Left ventricle myocardium inferior (tissue), 1 donor: ENCODE results near the gene LEMD1. TPM values are rescaled to one million over a fixed set of nuclear protein-coding genes. Genes with fewer than 3 reads are reported as not detected.

ENCODE experiments used
- DNase-seq: peaks from one replicate; pipeline ENCODE4 v3.0.0-alpha.2; 2020
- H3K27ac ChIP-seq: fragments of 200-600 bp; replicated peaks from 2 replicates; pipeline ENCODE4 v1.8.0; 2021
- H3K27me3 ChIP-seq: fragments of 200-600 bp; 2 replicates; pipeline ENCODE4 v1.8.0; 2021; ENCODE audit warnings: low read depth
- H3K36me3 ChIP-seq: fragments of 200-600 bp; 2 replicates; pipeline ENCODE4 v1.8.0; 2021
- H3K4me1 ChIP-seq: fragments of 200-600 bp; 2 replicates; pipeline ENCODE4 v1.8.0; 2021
- H3K4me3 ChIP-seq: fragments of 200-600 bp; 2 replicates; pipeline ENCODE4 v1.8.0; 2021; ENCODE audit warnings: mild to moderate bottlenecking, moderate library complexity
- H3K9me3 ChIP-seq: fragments of 200-600 bp; replicated peaks from 2 replicates; pipeline ENCODE4 v1.8.0; 2021
- CTCF ChIP-seq: fragments of 200-600 bp; IDR thresholded peaks from 2 replicates; pipeline ENCODE4 v1.8.0; 2021; ENCODE audit warnings: antibody characterized with exemption, mild to moderate bottlenecking, borderline replicate concordance
- intact Hi-C: fragments of 100-400 bp; cut with micrococcal nuclease; formaldehyde crosslinking; loops from one replicate; pipeline ENCODE4 v1.11.0; 2022
- total RNA-seq: library from RNA; stranded (reverse); fragmentation: NEBNext Ultra II Directional; extraction: Animal tissue kit (Norgen Biotek cat#: 25700); gene quantifications from one replicate; pipeline ENCODE4 v1.2.1, GENCODE V29; 2021
- donor health status: DM: no; HTN: yes; CAD: no; lungs with severe emphysema.

The LEMD1 gene
- total RNA-seq, 1 donor from 2014 or later: not detected

- peaks cover 94% of the 10 kb centered on the region for H3K27me3 ChIP-seq
- intact Hi-C loops: no loop called here
- H3K4me3 ChIP-seq: no peak overlapping the region
- H3K4me1 ChIP-seq: peaks cover 35% of the 10 kb centered on the region
- no peaks in the 10 kb centered on the region for H3K36me3 ChIP-seq
- TF ChIP-seq CTCF: no peak
- DNase-seq: no peak
- H3K9me3 ChIP-seq: no peaks in the 10 kb centered on the region
- no peak overlapping the region for H3K27ac ChIP-seq
These were observed 31.1 kb upstream of the LEMD1 start for GRCh38 chr1:205452933-205453332.

GRCh38 chr1:205452364-205452763 is 30.5 kb upstream of the LEMD1 start:
- Histone ChIP-seq H3K27ac (no peak overlapping the region), H3K27me3 (peaks cover 89% of the 10 kb centered on the region), H3K36me3 (no peaks in the 10 kb centered on the region), H3K9me3 (no peaks in the 10 kb centered on the region), H3K4me1 (peaks cover 40% of the 10 kb centered on the region), H3K4me3 (no peak overlapping the region)
- no peak for TF ChIP-seq CTCF
- DNase-seq: no peak
- intact Hi-C loops: no loop called here

DNA sequence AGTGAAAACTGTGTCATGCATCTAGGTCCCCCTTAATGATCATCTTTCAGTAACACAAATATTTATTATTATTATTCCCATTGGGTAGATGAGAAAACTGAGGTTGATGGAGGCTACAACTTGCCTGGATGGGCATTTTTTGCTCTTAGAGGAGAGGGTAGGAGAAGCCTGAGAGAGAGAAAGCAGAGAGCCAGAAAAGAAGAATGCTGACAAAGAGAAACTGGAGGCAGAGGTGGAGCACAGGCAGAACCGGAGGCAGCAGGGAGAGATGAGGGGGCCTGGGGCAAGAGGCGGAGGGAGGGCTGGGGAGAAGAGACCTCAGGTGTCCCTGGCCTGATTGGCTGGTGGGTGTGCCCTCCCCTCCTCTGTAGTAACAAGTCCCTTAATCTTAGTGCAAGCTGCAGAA is 29.9 kb upstream of the LEMD1 start:
- DNase-seq: no peak
- intact Hi-C loops: no loop called here
- H3K4me1 ChIP-seq: peaks cover 40% of the 10 kb centered on the region
- H3K27me3 ChIP-seq: peaks cover 83% of the 10 kb centered on the region
- H3K9me3 ChIP-seq: no peaks in the 10 kb centered on the region
- H3K4me3 ChIP-seq: no peak overlapping the region
- H3K27ac ChIP-seq: no peak overlapping the region
- no peak for TF ChIP-seq CTCF
- no peaks in the 10 kb centered on the region for H3K36me3 ChIP-seq

- H3K9me3 ChIP-seq: no peaks in the 10 kb centered on the region
- DNase-seq: no peak
- no peak overlapping the region for H3K27ac ChIP-seq
- H3K36me3 ChIP-seq: no peaks in the 10 kb centered on the region
- H3K4me3 ChIP-seq: no peak overlapping the region
- peaks cover 77% of the 10 kb centered on the region for H3K27me3 ChIP-seq
- intact Hi-C loops: no loop called here
- H3K4me1 ChIP-seq: peaks cover 40% of the 10 kb centered on the region
- no peak for TF ChIP-seq CTCF
These were observed 29.3 kb upstream of the LEMD1 start for GRCh38 chr1:205451202-205451601.

GRCh38 chr1:205450448-205450847 is 28.6 kb upstream of the LEMD1 start:
- no peaks in the 10 kb centered on the region for H3K36me3 ChIP-seq
- H3K9me3 ChIP-seq: no peaks in the 10 kb centered on the region
- H3K4me3 ChIP-seq: no peak overlapping the region
- intact Hi-C loops: no loop called here
- no peak for TF ChIP-seq CTCF
- no peak for DNase-seq
- no peak overlapping the region for H3K27ac ChIP-seq
- H3K27me3 ChIP-seq: peaks cover 70% of the 10 kb centered on the region
- H3K4me1 ChIP-seq: peaks cover 36% of the 10 kb centered on the region
